Stimulated activated naive CD8-positive, alpha-beta T cell treated with anti-CD3 and anti-CD28 coated beads, Interleukin-15, Interleukin-2, amounts not matched to agents 100 ng/mL and 50 ng/mL, for 24 hours (primary cell): Measurements from ENCODE around the gene C1QTNF9.
"Not testable (repeated sequence)": the region's sequence is repeated elsewhere in the genome, so short reads cannot be mapped to it uniquely, and the experiment has no call there.

Experiments
- H3K27ac Mint-ChIP-seq: one replicate; pipeline ENCODE4 v1.8.0; 2021; ENCODE audit warnings: mild to moderate bottlenecking, mixed read lengths
- H3K27me3 Mint-ChIP-seq: one replicate; pipeline ENCODE4 v1.8.0; 2021; ENCODE audit warnings: mixed read lengths
- H3K36me3 Mint-ChIP-seq: one replicate; pipeline ENCODE4 v1.8.0; 2021; ENCODE audit warnings: low read depth, mixed read lengths
- H3K4me1 Mint-ChIP-seq: one replicate; pipeline ENCODE4 v1.8.0; 2021; ENCODE audit warnings: low read depth, mixed read lengths
- H3K4me3 Mint-ChIP-seq: one replicate; pipeline ENCODE4 v1.8.0; 2021; ENCODE audit warnings: mild to moderate bottlenecking, mixed read lengths
- H3K9me3 Mint-ChIP-seq: one replicate; pipeline ENCODE4 v1.8.0; 2021; ENCODE audit warnings: mixed read lengths

The C1QTNF9 gene, protein sequence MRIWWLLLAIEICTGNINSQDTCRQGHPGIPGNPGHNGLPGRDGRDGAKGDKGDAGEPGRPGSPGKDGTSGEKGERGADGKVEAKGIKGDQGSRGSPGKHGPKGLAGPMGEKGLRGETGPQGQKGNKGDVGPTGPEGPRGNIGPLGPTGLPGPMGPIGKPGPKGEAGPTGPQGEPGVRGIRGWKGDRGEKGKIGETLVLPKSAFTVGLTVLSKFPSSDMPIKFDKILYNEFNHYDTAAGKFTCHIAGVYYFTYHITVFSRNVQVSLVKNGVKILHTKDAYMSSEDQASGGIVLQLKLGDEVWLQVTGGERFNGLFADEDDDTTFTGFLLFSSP

DNA sequence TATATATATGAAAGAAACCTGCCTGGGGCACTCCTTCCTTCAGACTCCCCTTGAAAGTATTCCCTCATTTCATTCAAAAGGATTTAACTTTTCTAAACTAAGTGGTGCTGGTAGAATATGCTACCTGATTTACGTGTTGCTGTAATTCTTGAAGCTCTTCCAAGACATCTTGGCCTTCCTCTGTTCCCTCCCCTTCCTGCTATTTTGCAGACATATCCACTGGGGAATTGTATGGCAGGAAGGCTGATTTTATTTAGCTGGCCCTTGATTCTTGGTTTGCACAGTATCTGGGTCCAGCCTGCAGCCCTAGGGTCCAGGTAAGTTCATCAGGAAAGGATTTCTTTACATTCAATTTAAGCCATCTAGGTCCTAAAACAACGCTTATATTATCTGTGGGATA, at the start of gene C1QTNF9:
TSS of gene C1QTNF9 (plus strand) at position 281 of the 400 bp plus-strand sequence. CDS start 6,424 bp downstream, outside the sequence.
- H3K36me3 Mint-ChIP-seq = peaks cover 16% of the 10 kb centered on the region
- not testable (repeated sequence) for H3K4me3 Mint-ChIP-seq, H3K4me1 Mint-ChIP-seq, H3K9me3 Mint-ChIP-seq, H3K27ac Mint-ChIP-seq, H3K27me3 Mint-ChIP-seq

DNA sequence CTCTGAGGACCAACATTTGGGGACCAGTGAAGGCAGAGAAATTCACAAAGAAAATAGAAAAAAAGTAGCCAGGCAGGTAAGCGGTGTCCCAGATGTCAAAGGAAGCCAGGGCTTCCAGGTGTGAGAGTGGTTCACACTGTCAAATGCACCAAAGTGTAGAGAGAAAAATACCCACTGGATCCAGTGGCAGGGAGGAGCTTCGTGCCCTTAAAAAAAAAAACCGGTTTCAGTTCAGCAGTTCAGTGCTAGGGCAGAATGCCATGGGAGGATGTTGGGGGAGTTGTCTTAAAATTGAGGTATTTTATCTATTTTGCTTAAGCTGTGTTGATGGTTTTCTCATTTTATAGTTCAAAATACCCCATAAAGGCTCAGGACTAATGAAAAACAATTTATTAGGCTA, 47.8 kb upstream of the C1QTNF9 start:
- Mint-ChIP-seq H3K4me1 (peaks cover 92% of the 10 kb centered on the region), H3K9me3 (no peaks in the 10 kb centered on the region), H3K36me3 (peaks cover 42% of the 10 kb centered on the region), H3K27ac (peak overlapping the region; percentile 86), H3K4me3 (peak overlapping the region; percentile 45), H3K27me3 (no peaks in the 10 kb centered on the region)

DNA sequence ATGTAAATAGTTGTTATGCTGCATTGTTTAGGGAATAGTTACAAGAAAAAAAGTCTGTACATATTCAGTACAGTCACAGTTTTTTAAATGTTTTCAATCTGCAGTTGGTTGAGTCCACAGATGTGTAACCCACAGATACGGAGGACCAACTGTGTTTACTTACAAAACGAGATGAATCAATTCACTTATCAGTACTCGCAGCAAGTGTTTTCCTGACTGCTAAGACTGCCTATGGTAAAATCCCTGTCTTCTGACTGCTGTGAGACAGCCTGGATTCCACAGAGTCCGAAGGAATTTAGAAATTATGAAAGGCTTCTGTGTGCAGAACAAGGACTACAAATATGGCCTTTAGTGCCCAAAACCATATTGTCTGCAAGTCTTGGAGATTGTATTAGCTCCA, 45.7 kb upstream of the C1QTNF9 start:
- H3K27ac Mint-ChIP-seq = peak overlapping the region; percentile 93
- H3K27me3 Mint-ChIP-seq = no peaks in the 10 kb centered on the region
- H3K36me3 Mint-ChIP-seq = peaks cover 31% of the 10 kb centered on the region
- peak overlapping the region; percentile 77 for H3K4me3 Mint-ChIP-seq
- H3K9me3 Mint-ChIP-seq = no peaks in the 10 kb centered on the region
- peaks cover 93% of the 10 kb centered on the region for H3K4me1 Mint-ChIP-seq

DNA sequence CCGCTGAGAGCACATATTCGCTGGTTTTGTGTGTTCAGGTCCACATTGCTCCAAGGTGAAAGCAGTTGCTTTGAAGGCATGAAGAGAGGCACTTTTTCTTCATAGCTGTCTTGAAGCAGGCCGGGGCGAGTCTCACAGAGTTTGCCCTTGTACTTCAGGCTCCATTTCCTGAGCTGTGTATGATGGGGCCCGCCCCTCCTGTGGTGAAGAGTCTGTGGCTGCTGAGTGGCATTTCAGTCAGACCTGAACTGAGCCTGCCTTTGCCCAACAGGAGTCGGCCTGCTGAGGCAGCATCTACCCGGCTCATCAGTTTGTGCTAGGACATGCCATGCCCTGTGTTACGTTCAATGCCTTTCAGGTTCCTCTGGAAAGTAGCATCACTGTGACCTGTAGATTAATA, 44.4 kb upstream of the C1QTNF9 start:
- peaks cover 94% of the 10 kb centered on the region for H3K4me1 Mint-ChIP-seq
- peaks cover 25% of the 10 kb centered on the region for H3K36me3 Mint-ChIP-seq
- no peaks in the 10 kb centered on the region for H3K9me3 Mint-ChIP-seq
- peak overlapping the region; percentile 77 for H3K4me3 Mint-ChIP-seq
- peak overlapping the region; percentile 93 for H3K27ac Mint-ChIP-seq
- H3K27me3 Mint-ChIP-seq = no peaks in the 10 kb centered on the region

DNA sequence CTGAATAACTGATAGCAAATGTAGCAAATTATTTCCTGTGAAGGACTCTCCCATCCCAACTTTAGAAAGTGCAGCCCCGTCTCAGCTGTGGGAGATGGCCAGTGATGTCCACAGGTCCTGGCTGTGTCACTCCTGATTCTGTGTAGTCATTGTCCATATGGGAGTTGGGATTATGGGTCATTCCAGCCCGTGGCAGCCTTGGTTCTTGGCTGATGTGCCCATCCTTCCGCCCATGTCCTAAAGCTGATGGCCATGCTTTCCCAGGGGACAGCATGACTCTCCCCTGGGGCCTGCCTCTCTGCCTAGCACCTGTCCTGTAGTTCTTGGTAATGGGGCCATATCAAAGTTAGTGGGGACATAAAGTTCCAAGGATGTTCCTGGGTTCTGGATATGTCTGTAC, 43.9 kb upstream of the C1QTNF9 start:
- Mint-ChIP-seq H3K4me3 (peak overlapping the region; percentile 77), H3K27me3 (no peaks in the 10 kb centered on the region), H3K27ac (peak overlapping the region; percentile 93), H3K4me1 (peaks cover 94% of the 10 kb centered on the region), H3K36me3 (peaks cover 24% of the 10 kb centered on the region), H3K9me3 (no peaks in the 10 kb centered on the region)

DNA sequence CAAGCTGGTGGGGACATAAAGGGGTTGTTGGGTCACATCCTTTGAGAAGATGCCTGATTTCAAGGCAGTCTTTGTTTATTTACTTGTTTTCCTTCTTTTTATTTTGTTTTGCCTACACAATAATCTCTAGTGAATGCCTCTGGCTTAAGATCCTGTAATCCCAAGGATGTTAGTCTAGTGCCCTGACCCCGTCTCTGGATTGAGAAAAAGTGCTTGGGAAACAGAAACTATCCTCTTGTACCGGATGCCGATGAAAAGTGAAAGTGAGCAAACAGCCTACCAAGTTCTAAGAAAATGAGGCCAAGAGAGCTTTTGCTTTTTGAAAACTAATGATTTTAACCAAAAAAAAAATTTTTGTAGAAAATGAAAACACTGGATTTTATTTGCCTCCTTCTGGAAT, 42.1 kb upstream of the C1QTNF9 start:
- Mint-ChIP-seq H3K9me3 (no peaks in the 10 kb centered on the region), H3K4me3 (peak overlapping the region; percentile 80), H3K36me3 (peaks cover 13% of the 10 kb centered on the region), H3K27ac (peak overlapping the region; percentile 88), H3K4me1 (peaks cover 92% of the 10 kb centered on the region), H3K27me3 (no peaks in the 10 kb centered on the region)

DNA sequence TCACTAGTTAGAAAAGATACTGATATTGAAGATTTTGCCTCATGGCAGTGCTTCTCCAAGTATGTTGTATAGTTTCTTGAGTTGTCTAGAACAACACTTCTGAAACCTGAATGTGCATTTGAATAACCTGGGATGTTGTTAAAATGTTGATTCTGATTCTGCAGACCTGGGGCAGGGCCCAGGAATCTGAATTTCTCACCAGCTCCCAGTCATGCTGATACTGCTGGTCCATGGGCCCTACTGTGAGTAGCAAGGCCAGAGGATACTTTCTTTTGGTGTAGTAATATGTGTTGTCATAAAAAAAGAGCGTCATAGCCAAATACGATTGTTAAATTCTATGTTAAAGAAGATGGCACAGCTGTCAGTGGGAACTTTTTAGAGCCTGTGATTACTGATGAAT, 41.6 kb upstream of the C1QTNF9 start:
- Mint-ChIP-seq H3K4me1 (peaks cover 92% of the 10 kb centered on the region), H3K36me3 (peaks cover 15% of the 10 kb centered on the region)

DNA sequence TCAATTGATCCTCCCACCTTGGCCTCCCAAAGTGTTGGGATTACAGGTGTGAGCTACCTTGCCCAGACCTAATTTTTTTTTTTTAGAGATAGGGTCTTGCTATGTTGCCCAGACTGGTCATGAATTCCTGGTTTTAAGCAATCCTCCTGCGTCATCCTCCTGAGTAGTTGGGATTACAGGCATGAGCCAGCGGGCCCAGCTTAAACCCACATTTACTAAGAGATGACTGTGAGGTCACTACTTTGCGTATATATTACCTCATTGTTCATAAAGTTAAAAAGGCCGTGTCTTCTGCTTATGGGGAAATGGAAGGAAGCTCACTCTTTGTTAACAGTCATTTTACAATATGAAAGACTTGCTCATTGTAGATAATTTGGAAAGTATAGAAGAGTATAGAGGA, 39.6 kb upstream of the C1QTNF9 start:
- Mint-ChIP-seq H3K4me3 (peak overlapping the region; percentile 87), H3K27ac (peak overlapping the region; percentile 94), H3K27me3 (no peaks in the 10 kb centered on the region), H3K4me1 (peaks cover 92% of the 10 kb centered on the region), H3K36me3 (peaks cover 17% of the 10 kb centered on the region), H3K9me3 (no peaks in the 10 kb centered on the region)

More for the DNA sequence above, 41.6 kb upstream of the C1QTNF9 start:
- Mint-ChIP-seq H3K27ac (peak overlapping the region; percentile 88), H3K9me3 (no peaks in the 10 kb centered on the region), H3K27me3 (no peaks in the 10 kb centered on the region), H3K4me3 (peak overlapping the region; percentile 80)

DNA sequence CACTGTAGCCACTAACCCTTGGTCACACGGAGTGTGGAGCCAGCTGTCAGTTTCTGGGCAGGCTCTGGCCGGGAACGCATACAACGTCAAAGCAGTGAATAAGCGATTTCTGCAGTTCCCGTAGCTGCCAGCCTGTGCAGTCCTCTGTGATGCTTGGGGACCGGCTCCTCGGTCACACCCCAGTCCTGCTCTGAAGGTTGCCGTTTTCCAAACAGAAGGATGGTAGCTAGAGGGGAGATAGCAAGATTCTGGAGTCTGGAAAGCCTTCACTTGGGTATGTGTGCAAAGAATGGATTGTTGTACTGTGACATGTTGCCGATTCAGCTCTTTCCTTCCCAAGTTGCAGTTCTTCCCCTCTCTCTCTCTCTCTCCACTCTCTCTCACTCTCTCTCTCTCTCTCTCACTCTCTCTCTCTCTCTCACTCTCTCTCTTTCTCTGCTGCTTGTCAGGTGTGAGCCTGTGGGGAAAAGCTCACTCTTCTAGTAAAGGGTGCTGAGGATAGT, 38.7 kb upstream of the C1QTNF9 start:
- Mint-ChIP-seq H3K27me3 (no peaks in the 10 kb centered on the region), H3K4me3 (peak overlapping the region; percentile 87), H3K9me3 (no peaks in the 10 kb centered on the region), H3K4me1 (peaks cover 92% of the 10 kb centered on the region), H3K27ac (peak overlapping the region; percentile 94), H3K36me3 (peaks cover 13% of the 10 kb centered on the region)

DNA sequence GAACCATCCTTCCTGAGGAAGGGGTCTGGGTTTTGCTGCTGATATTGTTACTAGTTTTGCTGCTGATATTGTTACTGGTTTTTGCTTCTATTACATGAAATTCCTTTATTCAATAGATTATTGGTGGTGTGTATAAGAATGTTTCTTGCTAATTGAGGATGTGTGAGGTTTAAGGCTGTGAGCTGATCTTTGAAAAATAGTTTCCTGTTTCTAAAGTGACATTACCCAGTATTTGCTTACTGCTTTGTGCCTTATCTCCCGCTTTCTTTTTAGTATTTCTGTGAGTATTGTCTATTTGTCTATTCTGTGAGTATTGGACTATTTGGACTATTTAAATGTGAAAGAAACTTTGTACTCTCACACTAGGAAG, 38.2 kb upstream of the C1QTNF9 start:
- peaks cover 94% of the 10 kb centered on the region for H3K4me1 Mint-ChIP-seq
- peak overlapping the region; percentile 87 for H3K4me3 Mint-ChIP-seq
- H3K27ac Mint-ChIP-seq = peak overlapping the region; percentile 94
- peaks cover 12% of the 10 kb centered on the region for H3K36me3 Mint-ChIP-seq
- H3K27me3 Mint-ChIP-seq = no peaks in the 10 kb centered on the region
- H3K9me3 Mint-ChIP-seq = no peaks in the 10 kb centered on the region

DNA sequence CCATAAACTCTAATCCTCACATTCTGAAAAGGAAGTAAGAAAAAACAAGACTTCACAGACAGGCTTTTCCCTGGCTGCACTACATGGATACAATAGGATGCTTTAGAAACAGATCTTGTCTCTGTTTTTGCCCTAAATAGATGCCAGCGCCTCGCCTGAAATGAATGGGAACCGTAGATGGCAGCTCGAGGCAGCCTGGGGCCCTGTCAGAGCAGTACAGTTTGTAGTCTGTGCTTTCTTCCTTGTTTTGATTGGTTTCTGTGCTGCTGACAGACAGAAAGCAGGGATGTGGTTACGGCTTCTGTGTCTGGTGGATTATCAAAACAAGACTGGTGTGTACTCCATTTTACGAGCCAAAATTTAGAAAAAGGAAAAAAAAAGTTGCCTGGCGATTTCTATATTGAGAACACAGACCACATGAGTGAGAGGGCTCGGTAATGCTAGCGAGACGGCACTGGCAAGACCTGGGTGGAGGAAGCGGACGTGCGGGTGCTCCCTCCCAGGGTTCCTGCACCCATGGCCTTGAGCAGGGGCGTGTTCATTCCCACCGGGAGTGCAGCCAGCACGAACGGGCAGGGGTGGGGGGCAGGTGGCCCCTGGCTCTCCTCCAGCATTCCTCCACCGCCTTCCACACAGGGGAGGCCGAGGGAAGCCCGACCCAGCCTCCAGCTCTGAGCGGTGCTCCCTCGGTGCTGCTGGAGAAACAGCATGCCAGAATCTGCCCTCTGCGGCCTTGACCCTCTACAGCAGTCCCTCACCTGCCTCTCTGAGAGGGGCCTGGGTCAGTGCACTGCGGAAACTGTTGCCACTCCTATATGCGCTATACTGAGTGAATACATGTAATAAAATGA, 37.6 kb upstream of the C1QTNF9 start:
- Mint-ChIP-seq H3K9me3 (no peaks in the 10 kb centered on the region), H3K36me3 (peaks cover 18% of the 10 kb centered on the region)

DNA sequence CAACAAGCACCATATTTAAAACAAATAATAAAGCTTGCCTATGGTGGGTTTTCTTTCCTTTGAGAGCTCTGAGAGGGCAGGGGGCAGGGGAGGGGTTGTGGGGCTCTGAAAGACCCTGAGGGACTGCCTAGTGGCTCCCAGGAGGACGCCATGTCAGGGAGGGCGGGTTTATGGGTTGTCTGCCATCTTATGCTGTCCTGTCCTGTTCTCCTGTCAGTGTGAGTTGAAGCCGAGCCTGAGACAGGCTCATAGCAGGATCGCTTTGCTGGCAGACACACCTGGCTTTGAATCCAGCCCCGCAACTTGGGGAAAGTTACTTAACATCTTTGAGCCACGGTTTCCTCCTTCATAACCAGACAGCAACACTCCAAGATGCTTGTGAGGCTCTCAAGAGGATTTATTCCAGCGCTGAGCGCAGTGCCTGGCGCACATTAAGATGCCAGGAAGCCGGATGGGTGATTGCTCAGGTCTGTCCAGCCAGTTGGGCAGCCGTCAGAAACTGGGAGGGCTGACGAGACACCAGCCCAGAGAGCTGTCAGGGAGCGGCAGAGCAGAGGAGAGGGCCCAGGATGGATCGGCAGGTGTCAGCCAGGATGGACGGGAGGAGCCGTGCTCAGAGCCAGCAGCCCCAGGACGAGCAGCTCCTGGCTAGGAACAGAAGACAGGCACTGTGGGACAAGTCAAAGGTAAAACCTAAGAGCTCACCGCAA, 36.8 kb upstream of the C1QTNF9 start:
- no peaks in the 10 kb centered on the region for H3K27me3 Mint-ChIP-seq
- peak overlapping the region; percentile 94 for H3K27ac Mint-ChIP-seq
- H3K36me3 Mint-ChIP-seq = peaks cover 18% of the 10 kb centered on the region
- H3K9me3 Mint-ChIP-seq = no peaks in the 10 kb centered on the region
- peak overlapping the region; percentile 87 for H3K4me3 Mint-ChIP-seq
- H3K4me1 Mint-ChIP-seq = peaks cover 94% of the 10 kb centered on the region

More for the DNA sequence above, 37.6 kb upstream of the C1QTNF9 start:
- peak overlapping the region; percentile 87 for H3K4me3 Mint-ChIP-seq
- no peaks in the 10 kb centered on the region for H3K27me3 Mint-ChIP-seq
- peak overlapping the region; percentile 94 for H3K27ac Mint-ChIP-seq
- H3K4me1 Mint-ChIP-seq = peaks cover 94% of the 10 kb centered on the region

DNA sequence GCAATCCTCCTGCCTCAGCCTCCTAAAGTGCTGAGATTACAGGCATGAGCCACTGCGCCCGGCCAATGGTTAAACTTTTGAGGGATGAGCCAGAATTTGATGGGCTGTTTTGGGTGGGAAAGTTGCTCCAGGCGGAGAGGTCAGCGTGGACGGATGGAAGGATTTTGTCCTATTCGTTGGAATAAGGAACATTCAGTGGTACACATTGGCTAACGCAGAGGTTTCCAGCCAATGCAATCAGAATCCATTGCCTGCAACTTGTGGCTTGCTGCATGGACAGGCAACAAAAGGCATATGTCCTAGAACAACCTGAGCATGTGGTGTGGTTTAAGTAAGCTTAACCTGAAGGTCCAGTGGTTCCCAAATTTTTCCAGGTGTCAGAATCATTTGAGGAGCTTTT, 35.5 kb upstream of the C1QTNF9 start:
- Mint-ChIP-seq H3K27ac (peak overlapping the region; percentile 94), H3K9me3 (no peaks in the 10 kb centered on the region), H3K4me1 (peaks cover 93% of the 10 kb centered on the region), H3K4me3 (peak overlapping the region; percentile 75), H3K27me3 (no peaks in the 10 kb centered on the region), H3K36me3 (peaks cover 18% of the 10 kb centered on the region)

DNA sequence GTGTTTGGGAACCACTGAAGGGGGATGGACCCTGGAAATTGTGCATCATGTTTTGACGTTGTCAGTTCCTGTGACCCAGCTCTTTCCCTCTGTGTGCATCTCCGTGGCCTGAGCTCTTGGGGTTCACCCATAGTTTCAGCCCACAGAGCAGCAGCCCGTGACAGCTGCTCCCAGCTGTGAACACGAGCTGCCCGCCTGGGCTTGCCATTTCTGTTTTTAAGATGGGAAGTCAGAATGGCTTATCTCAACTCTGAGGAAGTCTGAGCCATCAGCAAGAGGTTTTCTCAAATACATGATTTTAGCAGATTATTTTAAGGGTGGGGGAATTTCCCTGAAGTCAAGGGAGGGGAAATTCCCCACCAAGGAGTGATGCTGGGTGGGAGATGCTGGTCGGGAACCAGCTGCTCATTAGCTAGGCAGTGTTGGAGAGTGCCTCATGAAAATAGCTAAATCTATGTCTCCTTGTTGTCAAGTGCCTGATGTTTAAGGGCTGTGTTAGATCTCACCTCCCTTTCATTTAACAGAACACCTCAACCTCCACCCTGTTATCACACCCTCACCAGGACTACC, 34.8 kb upstream of the C1QTNF9 start:
- peak overlapping the region; percentile 94 for H3K27ac Mint-ChIP-seq
- peaks cover 24% of the 10 kb centered on the region for H3K36me3 Mint-ChIP-seq
- H3K27me3 Mint-ChIP-seq = no peaks in the 10 kb centered on the region
- H3K4me3 Mint-ChIP-seq = peak overlapping the region; percentile 75
- H3K9me3 Mint-ChIP-seq = no peaks in the 10 kb centered on the region
- peaks cover 94% of the 10 kb centered on the region for H3K4me1 Mint-ChIP-seq
